Measurements from ENCODE around the gene DERL3.

Gene DERL3

GRCh38 chr22:23838681-23839468, at the start of gene DERL3:
Gene DERL3 (minus strand): TSS chr22:23839006. CDS start chr22:23838987, 19 bp downstream.
- peak; percentile 46 for DNase-seq (ENCODE audit: low read depth, low spot score)
- ChIA-PET POLR2A (no interaction called here), CTCF (interaction anchor here (0.9 to 3.1 kb wide), 4 partner anchors 11 to 68 kb away, joined by 3 to 15 read pairs (median 4); no protein-coding TSS in a partner anchor)
- peak within 1 kb of the TSS; percentile 47 for H3K4me3 ChIP-seq (ENCODE audit: low read depth, low read length)
- no peak for TF ChIP-seq CTCF (IDR thresholded peaks at IDR 0.05; ENCODE audit: insufficient read depth, low read length, missing control alignments)

GRCh38 chr22:23884140-23884539, 45.3 kb upstream of the DERL3 start:
- DNase-seq (ENCODE audit: low read depth, low spot score): no peak
- POLR2A ChIA-PET: no interaction called here
- TF ChIP-seq CTCF (IDR thresholded peaks at IDR 0.05; ENCODE audit: insufficient read depth, low read length, missing control alignments): no peak
- H3K4me3 ChIP-seq (ENCODE audit: low read depth, low read length): no peak overlapping the region
- CTCF ChIA-PET: interaction anchor here (1.0 to 1.3 kb wide), 3 partner anchors 12 to 34 kb away, joined by 3 to 4 read pairs (median 4); no protein-coding TSS in a partner anchor

GRCh38 chr22:23883658-23884057, 44.9 kb upstream of the DERL3 start:
- POLR2A ChIA-PET: no interaction called here
- no peak for TF ChIP-seq CTCF (IDR thresholded peaks at IDR 0.05; ENCODE audit: insufficient read depth, low read length, missing control alignments)
- no peak for DNase-seq (ENCODE audit: low read depth, low spot score)
- CTCF ChIA-PET: interaction anchor here (0.7 to 1.4 kb wide), 5 partner anchors 10 to 34 kb away, joined by 3 to 4 read pairs (median 3); partner anchors contain the start of gene MIF
- no peak overlapping the region for H3K4me3 ChIP-seq (ENCODE audit: low read depth, low read length)

- ChIA-PET POLR2A (no interaction called here), CTCF (interaction anchor here (0.8 to 1.4 kb wide), 2 partner anchors 8 to 11 kb away, joined by 3 to 4 read pairs; no protein-coding TSS in a partner anchor)
- H3K4me3 ChIP-seq (ENCODE audit: low read depth, low read length): no peak overlapping the region
- no peak for TF ChIP-seq CTCF (IDR thresholded peaks at IDR 0.05; ENCODE audit: insufficient read depth, low read length, missing control alignments)
- DNase-seq (ENCODE audit: low read depth, low spot score): no peak
These were observed 43.6 kb upstream of the DERL3 start for GRCh38 chr22:23882370-23882769.

- ChIA-PET CTCF (interaction anchor here (0.6 to 1.6 kb wide), 2 partner anchors 15 to 28 kb away, joined by 3 to 6 read pairs; partner anchors contain the start of gene MIF), POLR2A (no interaction called here)
- H3K4me3 ChIP-seq (ENCODE audit: low read depth, low read length): no peak overlapping the region
- DNase-seq (ENCODE audit: low read depth, low spot score): no peak
- TF ChIP-seq CTCF (IDR thresholded peaks at IDR 0.05; ENCODE audit: insufficient read depth, low read length, missing control alignments): no peak
These were observed 39.4 kb upstream of the DERL3 start for GRCh38 chr22:23878219-23878618.

- POLR2A ChIA-PET: no interaction called here
- no peak for TF ChIP-seq CTCF (IDR thresholded peaks at IDR 0.05; ENCODE audit: insufficient read depth, low read length, missing control alignments)
- CTCF ChIA-PET: interaction anchor here (0.6 kb wide), 1 partner anchor 16 kb away, joined by 3 read pairs; the partner anchor contains the start of gene MIF
- H3K4me3 ChIP-seq (ENCODE audit: low read depth, low read length): no peak overlapping the region
- no peak for DNase-seq (ENCODE audit: low read depth, low spot score)
These were observed 38.8 kb upstream of the DERL3 start for GRCh38 chr22:23877566-23877965.

Data from AG04449 (cell line).